GM23338 (cell line): ENCODE results near the gene SPECC1L. TPM values are rescaled to one million over a fixed set of nuclear protein-coding genes. Genes with fewer than 3 reads are reported as not detected.

ENCODE experiments used
- ATAC-seq: fragments of 200-7000 bp; cut with Tn5 transposase; 3 replicates; pipeline ENCODE4 v1.9.1; 2020
- DNase-seq: peaks from one replicate; pipeline ENCODE4 v3.0.0-alpha.2; 2015; ENCODE audit warnings: low spot score
- H2AFZ ChIP-seq: fragments of 200-600 bp; sonication (generic); 2 replicates; pipeline ENCODE4 v1.8.0; 2016; ENCODE audit warnings: antibody characterized with exemption, mild to moderate bottlenecking, moderate library complexity
- H3F3A ChIP-seq: fragments of 200-600 bp; sonication (generic); replicated peaks from 2 replicates; pipeline ENCODE4 v1.8.0; 2017; ENCODE audit warnings: antibody characterized with exemption, mixed run types, low read depth
- H3K27ac ChIP-seq: fragments of 200-600 bp; sonication (generic); 2 replicates; pipeline ENCODE4 v1.6.1; 2016; ENCODE audit warnings: low read depth
- H3K27me3 ChIP-seq: fragments of 200-600 bp; sonication (generic); 2 replicates; pipeline ENCODE4 v1.8.0; 2016; ENCODE audit warnings: mild to moderate bottlenecking, mixed run types, moderate library complexity; ENCODE audit not compliant: insufficient read depth
- H3K36me3 ChIP-seq: fragments of 200-600 bp; sonication (generic); 2 replicates; pipeline ENCODE4 v1.8.0; 2016; ENCODE audit warnings: mild to moderate bottlenecking; ENCODE audit not compliant: insufficient read depth
- H3K4me1 ChIP-seq: fragments of 200-600 bp; sonication (generic); 2 replicates; pipeline ENCODE4 v1.8.0; 2016; ENCODE audit warnings: mild to moderate bottlenecking, moderate library complexity; ENCODE audit not compliant: insufficient read depth
- H3K4me2 ChIP-seq: fragments of 200-600 bp; sonication (generic); 2 replicates; pipeline ENCODE4 v1.7.1; 2017; ENCODE audit warnings: mixed run types
- H3K4me3 ChIP-seq: fragments of 200-600 bp; sonication (generic); 2 replicates; pipeline ENCODE4 v1.6.1; 2016; ENCODE audit warnings: mixed run types
- H3K79me2 ChIP-seq: fragments of 200-600 bp; sonication (generic); replicated peaks from 2 replicates; pipeline ENCODE4 v1.8.0; 2017; ENCODE audit warnings: mild to moderate bottlenecking; ENCODE audit not compliant: insufficient read depth
- H3K9me2 ChIP-seq: fragments of 200-600 bp; sonication (generic); 2 replicates; pipeline ENCODE4 v1.8.0; 2017; ENCODE audit not compliant: insufficient read depth
- H4K20me1 ChIP-seq: fragments of 200-600 bp; sonication (generic); replicated peaks from 2 replicates; pipeline ENCODE4 v1.8.0; 2017; ENCODE audit warnings: mild to moderate bottlenecking; ENCODE audit not compliant: insufficient read depth
- H3K27ac Mint-ChIP-seq: 2 replicates; pipeline ENCODE4 v1.8.0; 2020; ENCODE audit warnings: inconsistent platforms, mild to moderate bottlenecking, moderate library complexity, mixed read lengths
- H3K27me3 Mint-ChIP-seq: 3 replicates; pipeline ENCODE4 v1.8.0; 2022; ENCODE audit warnings: low read depth, mild to moderate bottlenecking, moderate library complexity, mixed read lengths, inconsistent platforms; ENCODE audit not compliant: insufficient read depth, poor library complexity
- H3K36me3 Mint-ChIP-seq: 3 replicates; pipeline ENCODE4 v1.8.0; 2021; ENCODE audit warnings: low read depth, mild to moderate bottlenecking, inconsistent platforms, moderate library complexity, mixed read lengths
- H3K4me1 Mint-ChIP-seq: 3 replicates; pipeline ENCODE4 v1.8.0; 2020; ENCODE audit warnings: mild to moderate bottlenecking, inconsistent platforms, mixed read lengths
- H3K4me3 Mint-ChIP-seq: 3 replicates; pipeline ENCODE4 v1.8.0; 2021; ENCODE audit warnings: moderate library complexity, mild to moderate bottlenecking, inconsistent platforms, mixed read lengths
- H3K9me3 Mint-ChIP-seq: 3 replicates; pipeline ENCODE4 v1.8.0; 2020; ENCODE audit warnings: moderate library complexity, mild to moderate bottlenecking, inconsistent platforms, mixed read lengths
- CTCF ChIP-seq, 2 experiments: fragments of 200-600 bp in 1 of 2; sonication (generic) in 1 of 2; conservative IDR thresholded peaks; 2 replicates each; pipeline versions ENCODE4 v1.5.1 to v1.6.1; 2016 to 2017; ENCODE audit warnings: antibody characterized with exemption in 2 of 2, low read depth in 2 of 2, mild to moderate bottlenecking in 2 of 2, moderate library complexity in 1 of 2
- ETS1 ChIP-seq: IDR thresholded peaks from 2 replicates; pipeline ENCODE4 v1.6.1; 2016; ENCODE audit warnings: antibody characterized with exemption
- EZH2 ChIP-seq: fragments of 200-600 bp; sonication (generic); IDR thresholded peaks from one replicate; pipeline ENCODE4 v1.8.0; 2017; ENCODE audit warnings: antibody characterized with exemption, mild to moderate bottlenecking, low read depth; ENCODE audit not compliant: unreplicated experiment
- EZH2phosphoT487 ChIP-seq: fragments of 200-600 bp; sonication (generic); IDR thresholded peaks from one replicate; pipeline ENCODE4 v1.8.1; 2018; ENCODE audit warnings: antibody characterized with exemption; ENCODE audit not compliant: unreplicated experiment
- NANOG ChIP-seq: IDR thresholded peaks from 2 replicates; pipeline ENCODE4 v1.6.1; 2016; ENCODE audit warnings: antibody characterized with exemption, borderline replicate concordance
- STAT1 ChIP-seq: IDR thresholded peaks from one replicate; pipeline ENCODE4 v1.6.1; 2016; ENCODE audit warnings: antibody characterized with exemption; ENCODE audit not compliant: unreplicated experiment
- ZNF114 ChIP-seq: fragments of 250-450 bp; sonication (Bioruptor Pico); IDR thresholded peaks from 2 replicates; pipeline ENCODE4 v1.5.0; 2020; ENCODE audit warnings: mild to moderate bottlenecking, moderate library complexity
- ZNF331 ChIP-seq: fragments of 250-450 bp; sonication (Bioruptor Pico); IDR thresholded peaks from 2 replicates; pipeline ENCODE4 v1.5.0; 2020; ENCODE audit warnings: low read depth, mild to moderate bottlenecking, moderate library complexity
- ZNF462 ChIP-seq: fragments of 250-450 bp; sonication (Bioruptor Pico); IDR thresholded peaks from 2 replicates; pipeline ENCODE4 v1.5.0; 2020; ENCODE audit warnings: mild to moderate bottlenecking, moderate library complexity
- polyA plus RNA-seq: library from polyadenylated mRNA; unstranded; fragments of >200 nt; fragmentation: Nextera tagmentation; extraction: Ambion mirVana; gene quantifications from 2 replicates; pipeline ENCODE4 v1.2.1, GENCODE V29; 2016
- total RNA-seq: library from RNA; depleted of rRNA; stranded (reverse); fragments of >200 nt; shearing (Covaris generic); gene quantifications from 2 replicates; pipeline ENCODE4 v1.2.3, GENCODE V29; 2014

The SPECC1L gene
- total and polyA plus RNA-seq, 2 experiments from 2014 or later, result 24.3 to 44.7 TPM

- H3K27me3 ChIP-seq, result no peaks in the 10 kb centered on the region
- Mint-ChIP-seq H3K4me1 (peaks cover 3% of the 10 kb centered on the region; the same call in 2 of the 3 replicates), H3K9me3 (peaks cover 4% of the 10 kb centered on the region; the same call in 2 of the 3 replicates), H3K36me3 (peaks cover 3% of the 10 kb centered on the region; the same call in 1 of the 3 replicates), H3K27ac (no peak overlapping the region), H3K27me3 (peaks cover 14% of the 10 kb centered on the region), H3K4me3 (no peak overlapping the region)
- no peak overlapping the region for H3K4me3 ChIP-seq
- H3K36me3 ChIP-seq, result no peaks in the 10 kb centered on the region
- H3K4me2 ChIP-seq, result no peak overlapping the region
- no peak for DNase-seq
- no peaks in the 10 kb centered on the region for H4K20me1 ChIP-seq
- no peak for ATAC-seq
- no peaks in the 10 kb centered on the region for H3F3A ChIP-seq
- peaks cover 6% of the 10 kb centered on the region; the same call in 1 of the 2 replicates for H3K4me1 ChIP-seq
- no peak overlapping the region for H3K27ac ChIP-seq
- no peaks in the 10 kb centered on the region for H3K79me2 ChIP-seq
- H3K9me2 ChIP-seq, result no peaks in the 10 kb centered on the region
- TF ChIP-seq CTCF (conservative IDR thresholded peaks at IDR 0.05; ENCODE audit: low read depth in 2 of 2) (no peak), EZH2 (no peak), STAT1 (no peak), ZNF331 (CRISPR knock-in tag) (no peak), NANOG (no peak), ZNF114 (no peak), ETS1 (no peak), EZH2phosphoT487 (no peak)
- no peak overlapping the region for H2AFZ ChIP-seq
These were observed 38.5 kb upstream of the SPECC1L start for GRCh38 chr22:24232124-24232523.

- H3K36me3 ChIP-seq, result no peaks in the 10 kb centered on the region
- H3K9me2 ChIP-seq, result no peaks in the 10 kb centered on the region
- H3K79me2 ChIP-seq, result no peaks in the 10 kb centered on the region
- no peak overlapping the region for H3K4me2 ChIP-seq
- Mint-ChIP-seq H3K4me1 (peaks cover 3% of the 10 kb centered on the region; the same call in 2 of the 3 replicates), H3K27ac (no peak overlapping the region), H3K36me3 (no peaks in the 10 kb centered on the region), H3K27me3 (peaks cover 14% of the 10 kb centered on the region), H3K4me3 (no peak overlapping the region), H3K9me3 (no peaks in the 10 kb centered on the region; the same call in 2 of the 3 replicates)
- DNase-seq, result no peak
- H3K27ac ChIP-seq, result no peak overlapping the region
- H3K4me1 ChIP-seq, result peaks cover 6% of the 10 kb centered on the region; the same call in 1 of the 2 replicates
- no peak overlapping the region for H3K4me3 ChIP-seq
- H2AFZ ChIP-seq, result no peak overlapping the region
- no peaks in the 10 kb centered on the region for H3F3A ChIP-seq
- H3K27me3 ChIP-seq, result no peaks in the 10 kb centered on the region
- H4K20me1 ChIP-seq, result no peaks in the 10 kb centered on the region
- no peak for ATAC-seq
- TF ChIP-seq ETS1 (no peak), ZNF462 (CRISPR knock-in tag) (no peak)
These were observed 37.9 kb upstream of the SPECC1L start for GRCh38 chr22:24232725-24233124.
